NT2/D1 (cell line): ENCODE data around the gene GALNT18.

ENCODE experiments used
- SUZ12 ChIP-seq: IDR thresholded peaks from 2 replicates; pipeline ENCODE4 v1.6.1; 2011; ENCODE audit not compliant: insufficient read length, insufficient read depth; ENCODE audit errors: extremely low read depth
- YY1 ChIP-seq: IDR thresholded peaks from 2 replicates; pipeline ENCODE4 v1.6.1; 2011; ENCODE audit not compliant: insufficient read length, insufficient read depth
- ZNF274 ChIP-seq: IDR thresholded peaks from 2 replicates; pipeline ENCODE4 v1.6.1; 2011; ENCODE audit warnings: mild to moderate bottlenecking, low read depth, low read length

DNA sequence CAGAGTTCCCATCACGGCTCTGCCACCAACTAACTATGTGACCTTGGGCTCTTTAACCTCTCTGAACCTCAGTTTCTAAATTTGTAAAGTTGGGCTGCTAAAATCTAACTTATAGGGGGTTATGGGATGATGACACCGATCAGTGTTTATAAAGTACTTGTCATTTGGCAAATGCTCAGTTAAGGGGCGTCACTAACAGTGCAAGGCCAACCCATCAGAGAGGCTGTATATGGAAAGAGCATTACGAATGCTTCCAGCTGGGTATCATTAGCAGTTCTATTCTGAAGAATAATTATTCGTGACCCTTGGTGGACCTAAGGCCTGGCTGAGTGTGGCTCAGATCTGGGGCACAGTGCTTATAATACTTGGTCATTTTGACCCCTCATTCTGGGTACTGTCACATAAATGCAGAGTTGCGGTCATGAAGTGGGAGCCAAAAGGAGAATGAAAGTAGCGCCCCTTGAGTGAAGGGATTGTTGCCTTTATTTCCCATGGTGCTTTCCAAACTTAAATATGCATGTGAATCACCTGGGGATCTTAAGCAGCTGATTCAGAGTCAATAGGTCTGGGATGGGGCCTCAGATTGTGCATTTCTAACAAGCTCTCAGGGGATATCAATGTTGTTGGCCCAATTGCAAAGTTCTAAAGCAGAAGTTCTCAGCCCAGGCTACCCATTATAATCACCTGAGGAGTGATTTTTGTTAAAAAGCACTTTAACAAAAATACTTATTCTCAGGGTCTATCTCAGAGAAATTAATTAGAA is 384.6 kb downstream of the GALNT18 start:
- TF ChIP-seq SUZ12 (no peak), ZNF274 (no peak), YY1 (no peak)
